SU-DHL-6 (cell line): Measurements from ENCODE around the gene TMPRSS9.

Source experiments
- H2AFZ ChIP-seq: fragments of 200-600 bp; sonication (generic); 2 replicates; pipeline ENCODE4 v1.6.1; 2014; ENCODE audit warnings: low read depth, mild to moderate bottlenecking, moderate library complexity, mixed read lengths, antibody characterized with exemption, low read length; ENCODE audit not compliant: severe bottlenecking
- H3F3A ChIP-seq: fragments of 200-600 bp; shearing (Covaris generic); 2 replicates; pipeline ENCODE4 v1.6.0; 2016; ENCODE audit warnings: antibody characterized with exemption, mild to moderate bottlenecking; ENCODE audit not compliant: insufficient read depth
- H3K27ac ChIP-seq: fragments of 200-600 bp; sonication (generic); 2 replicates; pipeline ENCODE4 v1.5.1; 2016; ENCODE audit warnings: low read depth, mild to moderate bottlenecking, low read length, moderate library complexity, mixed read lengths
- H3K27me3 ChIP-seq: fragments of 200-600 bp; sonication (generic), shearing (Covaris generic); 2 replicates; pipeline ENCODE4 v1.6.0; 2014; ENCODE audit warnings: mild to moderate bottlenecking, low read length
- H3K36me3 ChIP-seq: fragments of 200-600 bp; sonication (generic); 2 replicates; pipeline ENCODE4 v1.6.1; 2014; ENCODE audit warnings: mild to moderate bottlenecking, low read length, mixed read lengths
- H3K4me2 ChIP-seq: fragments of 300-600, 200-600 bp; shearing (Covaris generic), sonication (generic); 2 replicates; pipeline ENCODE4 v1.6.0; 2014; ENCODE audit warnings: low read length, low read depth, mild to moderate bottlenecking; ENCODE audit not compliant: poor library complexity, severe bottlenecking
- H3K4me3 ChIP-seq: fragments of 200-600 bp; sonication (generic); 2 replicates; pipeline ENCODE4 v1.5.1; 2014; ENCODE audit warnings: antibody characterized with exemption, low read length, mild to moderate bottlenecking, mixed read lengths; ENCODE audit not compliant: insufficient read depth, poor library complexity, severe bottlenecking
- H3K79me2 ChIP-seq: fragments of 200-600 bp; sonication (generic); 2 replicates; pipeline ENCODE4 v1.6.1; 2014; ENCODE audit warnings: mild to moderate bottlenecking, low read length, moderate library complexity; ENCODE audit not compliant: insufficient read depth
- H3K9ac ChIP-seq: fragments of 200-600 bp; sonication (generic); 2 replicates; pipeline ENCODE4 v1.7.0; 2014; ENCODE audit warnings: mild to moderate bottlenecking, low read length
- H3K9me2 ChIP-seq: fragments of 200-600 bp; sonication (generic); replicated peaks from 2 replicates; pipeline ENCODE4 v1.6.1; 2014; ENCODE audit warnings: low read length; ENCODE audit not compliant: insufficient read depth
- H3K9me3 ChIP-seq: fragments of 200-600 bp; sonication (generic); 2 replicates; pipeline ENCODE4 v1.6.1; 2014; ENCODE audit warnings: low read length, mixed read lengths; ENCODE audit not compliant: insufficient read depth
- H4K20me1 ChIP-seq: fragments of 200-600 bp; sonication (generic); 2 replicates; pipeline ENCODE4 v1.6.1; 2014; ENCODE audit warnings: low read depth, mild to moderate bottlenecking, antibody characterized with exemption, low read length, moderate library complexity, mixed read lengths
- EZH2phosphoT487 ChIP-seq: fragments of 200-600 bp; sonication (generic), shearing (Covaris generic); conservative IDR thresholded peaks from 2 replicates; pipeline ENCODE4 v1.6.1; 2018; ENCODE audit warnings: mild to moderate bottlenecking, antibody characterized with exemption, low read length, moderate library complexity, mixed read lengths
- TF ChIP-seq, protein P1 (sequence below): fragments of 200-600 bp; sonication (generic); IDR thresholded peaks from one replicate; pipeline ENCODE4 v1.5.1; 2017; ENCODE audit warnings: antibody characterized with exemption, mild to moderate bottlenecking, low read length, moderate library complexity; ENCODE audit not compliant: insufficient read depth, poor library complexity, severe bottlenecking

The TMPRSS9 gene

DNA sequence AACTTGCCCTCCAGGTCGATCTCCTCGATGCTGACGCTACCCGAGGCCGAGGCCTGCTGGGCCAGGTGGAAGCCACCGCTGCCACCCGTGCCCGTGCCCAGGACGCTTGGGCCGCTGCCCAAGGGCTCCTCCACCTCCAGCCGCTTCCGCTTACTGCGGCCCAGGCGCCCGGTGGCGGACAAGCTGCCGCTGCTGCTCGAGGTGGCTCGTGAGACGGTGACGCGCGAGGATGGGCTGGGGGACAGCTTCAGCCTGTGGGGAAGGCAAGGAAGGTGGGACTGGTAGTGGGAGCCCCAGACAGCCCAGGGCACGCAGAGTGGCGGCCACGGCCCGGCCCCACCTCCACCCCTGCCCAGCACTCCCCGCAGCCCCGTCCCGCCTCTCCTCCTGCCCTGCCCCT is 73.8 kb downstream of the TMPRSS9 start:
- H3F3A ChIP-seq: no peaks in the 10 kb centered on the region; the same call in 1 of the 2 replicates
- no peak overlapping the region for H3K4me2 ChIP-seq
- TF ChIP-seq, protein P1, sequence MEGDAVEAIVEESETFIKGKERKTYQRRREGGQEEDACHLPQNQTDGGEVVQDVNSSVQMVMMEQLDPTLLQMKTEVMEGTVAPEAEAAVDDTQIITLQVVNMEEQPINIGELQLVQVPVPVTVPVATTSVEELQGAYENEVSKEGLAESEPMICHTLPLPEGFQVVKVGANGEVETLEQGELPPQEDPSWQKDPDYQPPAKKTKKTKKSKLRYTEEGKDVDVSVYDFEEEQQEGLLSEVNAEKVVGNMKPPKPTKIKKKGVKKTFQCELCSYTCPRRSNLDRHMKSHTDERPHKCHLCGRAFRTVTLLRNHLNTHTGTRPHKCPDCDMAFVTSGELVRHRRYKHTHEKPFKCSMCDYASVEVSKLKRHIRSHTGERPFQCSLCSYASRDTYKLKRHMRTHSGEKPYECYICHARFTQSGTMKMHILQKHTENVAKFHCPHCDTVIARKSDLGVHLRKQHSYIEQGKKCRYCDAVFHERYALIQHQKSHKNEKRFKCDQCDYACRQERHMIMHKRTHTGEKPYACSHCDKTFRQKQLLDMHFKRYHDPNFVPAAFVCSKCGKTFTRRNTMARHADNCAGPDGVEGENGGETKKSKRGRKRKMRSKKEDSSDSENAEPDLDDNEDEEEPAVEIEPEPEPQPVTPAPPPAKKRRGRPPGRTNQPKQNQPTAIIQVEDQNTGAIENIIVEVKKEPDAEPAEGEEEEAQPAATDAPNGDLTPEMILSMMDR: no peak
- no peak for TF ChIP-seq EZH2phosphoT487
- H3K79me2 ChIP-seq: peaks cover 5% of the 10 kb centered on the region; the same call in 1 of the 2 replicates
- no peaks in the 10 kb centered on the region for H3K36me3 ChIP-seq
- H3K9me3 ChIP-seq: no peaks in the 10 kb centered on the region
- no peak overlapping the region for H3K27ac ChIP-seq
- H3K27me3 ChIP-seq: no peaks in the 10 kb centered on the region
- H3K4me3 ChIP-seq: no peak overlapping the region
- no peaks in the 10 kb centered on the region for H3K9me2 ChIP-seq
- H4K20me1 ChIP-seq: no peaks in the 10 kb centered on the region; the same call in 1 of the 2 replicates
- H2AFZ ChIP-seq: no peak overlapping the region
- no peak overlapping the region for H3K9ac ChIP-seq

- TF ChIP-seq, protein P1: no peak
- no peak for TF ChIP-seq EZH2phosphoT487
- no peaks in the 10 kb centered on the region for H3K27me3 ChIP-seq
- no peaks in the 10 kb centered on the region for H3K9me3 ChIP-seq
- H3K9ac ChIP-seq: no peak overlapping the region
- no peaks in the 10 kb centered on the region for H3K9me2 ChIP-seq
- H4K20me1 ChIP-seq: no peaks in the 10 kb centered on the region; the same call in 1 of the 2 replicates
- H3K79me2 ChIP-seq: peaks cover 9% of the 10 kb centered on the region; the same call in 1 of the 2 replicates
- H3K36me3 ChIP-seq: no peaks in the 10 kb centered on the region
- H3K27ac ChIP-seq: no peak overlapping the region
- no peaks in the 10 kb centered on the region for H3F3A ChIP-seq
- H2AFZ ChIP-seq: no peak overlapping the region
- no peak overlapping the region for H3K4me3 ChIP-seq
- no peak overlapping the region for H3K4me2 ChIP-seq
Measured at GRCh38 chr19:2434267-2434666, 74.2 kb downstream of the TMPRSS9 start.

- Histone ChIP-seq H3K79me2 (peaks cover 11% of the 10 kb centered on the region; the same call in 1 of the 2 replicates), H2AFZ (no peak overlapping the region), H3K27ac (no peak overlapping the region), H3K9me2 (no peaks in the 10 kb centered on the region), H3K36me3 (no peaks in the 10 kb centered on the region), H3K4me2 (no peak overlapping the region), H3K9me3 (no peaks in the 10 kb centered on the region), H3K9ac (no peak overlapping the region), H3K27me3 (no peaks in the 10 kb centered on the region), H3F3A (no peaks in the 10 kb centered on the region), H4K20me1 (no peaks in the 10 kb centered on the region; the same call in 1 of the 2 replicates), H3K4me3 (no peak overlapping the region)
- TF ChIP-seq, protein P1: no peak
- no peak for TF ChIP-seq EZH2phosphoT487
Measured at GRCh38 chr19:2434721-2435265, 74.7 kb downstream of the TMPRSS9 start.
